ENCODE measurements around the gene FKBP6.

DNA sequence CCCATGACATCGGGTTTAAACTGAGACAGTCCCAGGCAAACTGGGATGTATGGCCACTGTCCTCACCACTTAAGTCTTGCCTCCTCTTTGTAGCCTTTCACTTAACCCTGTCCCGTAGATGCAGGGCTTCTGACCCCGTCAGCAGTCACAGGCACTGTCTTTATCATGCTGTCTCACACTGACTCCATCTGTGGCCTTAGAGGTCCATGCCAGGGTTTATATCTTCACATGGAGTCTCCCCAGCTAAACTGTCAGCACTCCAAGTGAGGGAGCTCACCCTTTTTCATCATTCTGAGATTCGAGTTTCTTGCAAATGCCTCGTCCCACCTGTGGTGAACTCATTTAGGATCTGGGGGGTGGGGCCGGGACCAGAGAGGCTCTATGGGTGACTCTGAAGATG is 2.8 kb downstream of the FKBP6 start:
- no peak for TF ChIP-seq POLR2A (IDR thresholded peaks at IDR 0.05)
- TF ChIP-seq, protein P1, sequence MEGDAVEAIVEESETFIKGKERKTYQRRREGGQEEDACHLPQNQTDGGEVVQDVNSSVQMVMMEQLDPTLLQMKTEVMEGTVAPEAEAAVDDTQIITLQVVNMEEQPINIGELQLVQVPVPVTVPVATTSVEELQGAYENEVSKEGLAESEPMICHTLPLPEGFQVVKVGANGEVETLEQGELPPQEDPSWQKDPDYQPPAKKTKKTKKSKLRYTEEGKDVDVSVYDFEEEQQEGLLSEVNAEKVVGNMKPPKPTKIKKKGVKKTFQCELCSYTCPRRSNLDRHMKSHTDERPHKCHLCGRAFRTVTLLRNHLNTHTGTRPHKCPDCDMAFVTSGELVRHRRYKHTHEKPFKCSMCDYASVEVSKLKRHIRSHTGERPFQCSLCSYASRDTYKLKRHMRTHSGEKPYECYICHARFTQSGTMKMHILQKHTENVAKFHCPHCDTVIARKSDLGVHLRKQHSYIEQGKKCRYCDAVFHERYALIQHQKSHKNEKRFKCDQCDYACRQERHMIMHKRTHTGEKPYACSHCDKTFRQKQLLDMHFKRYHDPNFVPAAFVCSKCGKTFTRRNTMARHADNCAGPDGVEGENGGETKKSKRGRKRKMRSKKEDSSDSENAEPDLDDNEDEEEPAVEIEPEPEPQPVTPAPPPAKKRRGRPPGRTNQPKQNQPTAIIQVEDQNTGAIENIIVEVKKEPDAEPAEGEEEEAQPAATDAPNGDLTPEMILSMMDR (IDR thresholded peaks at IDR 0.05) = no peak
